Panc1 (cell line): ENCODE measurements around the gene USP16. TPM values are rescaled to one million over a fixed set of nuclear protein-coding genes. Genes with fewer than 3 reads are reported as not detected.

ENCODE experiments used
- ATAC-seq: fragments of 200-7000 bp; cut with Tn5 transposase; 2 replicates; pipeline ENCODE4 v1.9.1; 2020; ENCODE audit warnings: mild to moderate bottlenecking, moderate library complexity
- BruUV-seq: library from RNA; stranded (reverse); fragments of 400-500 nt; replicated peaks from 2 replicates; lab custom pipeline; 2021; lab: Mats Ljungman, UMichigan
- CTCF ChIA-PET: fragments of 300-600 bp; sonication (Branson Sonifier 250); formaldehyde crosslinking; loops from one replicate; lab custom pipeline; 2022; ENCODE audit warnings: antibody characterized with exemption; lab: Charles Lee
- POLR2A ChIA-PET: fragments of 300-600 bp; sonication (Branson Sonifier 250); formaldehyde crosslinking; loops from one replicate; lab custom pipeline; 2022; ENCODE audit warnings: antibody characterized with exemption; lab: Charles Lee
- DNase-seq: peaks from one replicate; pipeline ENCODE4 v3.0.0-alpha.2; 2010; ENCODE audit warnings: low read depth, low spot score
- H3K27ac ChIP-seq: 2 replicates; pipeline ENCODE4 v1.5.1; 2011; ENCODE audit warnings: mild to moderate bottlenecking, low read length, inconsistent platforms
- H3K27me3 ChIP-seq: fragments of 200-500 bp; sonication (Bioruptor generic); 2 replicates; pipeline ENCODE4 v1.6.0; 2014; ENCODE audit warnings: low read length, inconsistent platforms; ENCODE audit not compliant: control insufficient read depth, insufficient read depth
- H3K36me3 ChIP-seq: fragments of 200-500 bp; sonication (Bioruptor generic); 2 replicates; pipeline ENCODE4 v1.5.1; 2014; ENCODE audit warnings: inconsistent platforms, mild to moderate bottlenecking, low read length, moderate library complexity; ENCODE audit not compliant: control insufficient read depth, insufficient read depth
- H3K4me1 ChIP-seq: 2 replicates; pipeline ENCODE4 v1.5.1; 2011; ENCODE audit warnings: inconsistent platforms, mild to moderate bottlenecking, low read length, moderate library complexity; ENCODE audit not compliant: control insufficient read depth, insufficient read depth
- H3K4me3 ChIP-seq, 2 experiments: 2 replicates each; pipeline ENCODE4 v1.5.1; 2011 to 2012; ENCODE audit warnings: low read depth in 2 of 2, low read length in 2 of 2, mild to moderate bottlenecking in 2 of 2, inconsistent platforms in 1 of 2, moderate library complexity in 1 of 2
- H3K9me3 ChIP-seq: fragments of 200-500 bp; sonication (Bioruptor generic); 2 replicates; pipeline ENCODE4 v1.5.1; 2014; ENCODE audit warnings: low read depth, mild to moderate bottlenecking, inconsistent platforms, low read length, moderate library complexity; ENCODE audit not compliant: control insufficient read depth, insufficient read depth
- POLR2AphosphoS5 ChIP-seq: IDR thresholded peaks from 2 replicates; pipeline ENCODE4 v1.6.1; 2012; ENCODE audit warnings: mild to moderate bottlenecking, low read depth, low read length, moderate library complexity
- SIN3A ChIP-seq: IDR thresholded peaks from 2 replicates; pipeline ENCODE4 v1.6.1; 2012; ENCODE audit warnings: low read depth, mild to moderate bottlenecking, low read length, moderate library complexity, borderline replicate concordance; ENCODE audit not compliant: insufficient read depth
- TCF7L2 ChIP-seq: IDR thresholded peaks from 2 replicates; pipeline ENCODE4 v1.6.1; 2011; ENCODE audit warnings: mild to moderate bottlenecking, low read depth, low read length, inconsistent platforms
- in situ Hi-C: cut with HindIII; loops from 2 replicates; pipeline ENCODE4 v1.10.0; 2016; ENCODE audit warnings: low sequenced_read_pairs, low pct_unique_long_range_greater_than_20kb
- intact Hi-C: fragments of 100-400 bp; cut with micrococcal nuclease; formaldehyde crosslinking; loops from one replicate; pipeline ENCODE4 v1.10.0; 2022; ENCODE audit not compliant: unreplicated experiment
- total RNA-seq: library from RNA; stranded (reverse); gene quantifications from one replicate; pipeline ENCODE4 v1.2.1, GENCODE V29; 2021; ENCODE audit not compliant: unreplicated experiment
- TF ChIP-seq, protein P1 (sequence below), 2 experiments: IDR thresholded peaks; 2 replicates each; pipeline ENCODE4 v1.6.1; 2011 to 2012; ENCODE audit warnings: low read depth in 2 of 2, control low read depth in 1 of 2, low read length in 1 of 2, mild to moderate bottlenecking in 1 of 2, moderate library complexity in 1 of 2; ENCODE audit not compliant: insufficient read depth in 1 of 2
- TF ChIP-seq, protein P2 (sequence below): fragments of 450-650 bp; IDR thresholded peaks from 2 replicates; pipeline ENCODE4 v1.5.1; 2017; ENCODE audit warnings: mild to moderate bottlenecking

USP16 gene
- total RNA-seq, 1 experiment from 2014 or later = 26.6 TPM

GRCh38 chr21:29033871-29034270 is 9.4 kb downstream of the USP16 start:
- TSS peak; percentile 19 for BruUV-seq
- Histone ChIP-seq H3K4me1 (no peaks in the 10 kb centered on the region), H3K27me3 (no peaks in the 10 kb centered on the region), H3K9me3 (no peaks in the 10 kb centered on the region), H3K27ac (no peak overlapping the region), H3K36me3 (peaks cover 23% of the 10 kb centered on the region), H3K4me3 (no peak overlapping the region)
- POLR2A ChIA-PET = no interaction called here
- in situ Hi-C loops = no loop called here
- DNase-seq = no peak
- ATAC-seq = no peak
- TF ChIP-seq, protein P1, sequence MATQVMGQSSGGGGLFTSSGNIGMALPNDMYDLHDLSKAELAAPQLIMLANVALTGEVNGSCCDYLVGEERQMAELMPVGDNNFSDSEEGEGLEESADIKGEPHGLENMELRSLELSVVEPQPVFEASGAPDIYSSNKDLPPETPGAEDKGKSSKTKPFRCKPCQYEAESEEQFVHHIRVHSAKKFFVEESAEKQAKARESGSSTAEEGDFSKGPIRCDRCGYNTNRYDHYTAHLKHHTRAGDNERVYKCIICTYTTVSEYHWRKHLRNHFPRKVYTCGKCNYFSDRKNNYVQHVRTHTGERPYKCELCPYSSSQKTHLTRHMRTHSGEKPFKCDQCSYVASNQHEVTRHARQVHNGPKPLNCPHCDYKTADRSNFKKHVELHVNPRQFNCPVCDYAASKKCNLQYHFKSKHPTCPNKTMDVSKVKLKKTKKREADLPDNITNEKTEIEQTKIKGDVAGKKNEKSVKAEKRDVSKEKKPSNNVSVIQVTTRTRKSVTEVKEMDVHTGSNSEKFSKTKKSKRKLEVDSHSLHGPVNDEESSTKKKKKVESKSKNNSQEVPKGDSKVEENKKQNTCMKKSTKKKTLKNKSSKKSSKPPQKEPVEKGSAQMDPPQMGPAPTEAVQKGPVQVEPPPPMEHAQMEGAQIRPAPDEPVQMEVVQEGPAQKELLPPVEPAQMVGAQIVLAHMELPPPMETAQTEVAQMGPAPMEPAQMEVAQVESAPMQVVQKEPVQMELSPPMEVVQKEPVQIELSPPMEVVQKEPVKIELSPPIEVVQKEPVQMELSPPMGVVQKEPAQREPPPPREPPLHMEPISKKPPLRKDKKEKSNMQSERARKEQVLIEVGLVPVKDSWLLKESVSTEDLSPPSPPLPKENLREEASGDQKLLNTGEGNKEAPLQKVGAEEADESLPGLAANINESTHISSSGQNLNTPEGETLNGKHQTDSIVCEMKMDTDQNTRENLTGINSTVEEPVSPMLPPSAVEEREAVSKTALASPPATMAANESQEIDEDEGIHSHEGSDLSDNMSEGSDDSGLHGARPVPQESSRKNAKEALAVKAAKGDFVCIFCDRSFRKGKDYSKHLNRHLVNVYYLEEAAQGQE (IDR thresholded peaks at IDR 0.05; ENCODE audit: insufficient read depth in 1 of 2, low read depth in 2 of 2, low read length in 1 of 2) = no peak
- TF ChIP-seq, protein P2, sequence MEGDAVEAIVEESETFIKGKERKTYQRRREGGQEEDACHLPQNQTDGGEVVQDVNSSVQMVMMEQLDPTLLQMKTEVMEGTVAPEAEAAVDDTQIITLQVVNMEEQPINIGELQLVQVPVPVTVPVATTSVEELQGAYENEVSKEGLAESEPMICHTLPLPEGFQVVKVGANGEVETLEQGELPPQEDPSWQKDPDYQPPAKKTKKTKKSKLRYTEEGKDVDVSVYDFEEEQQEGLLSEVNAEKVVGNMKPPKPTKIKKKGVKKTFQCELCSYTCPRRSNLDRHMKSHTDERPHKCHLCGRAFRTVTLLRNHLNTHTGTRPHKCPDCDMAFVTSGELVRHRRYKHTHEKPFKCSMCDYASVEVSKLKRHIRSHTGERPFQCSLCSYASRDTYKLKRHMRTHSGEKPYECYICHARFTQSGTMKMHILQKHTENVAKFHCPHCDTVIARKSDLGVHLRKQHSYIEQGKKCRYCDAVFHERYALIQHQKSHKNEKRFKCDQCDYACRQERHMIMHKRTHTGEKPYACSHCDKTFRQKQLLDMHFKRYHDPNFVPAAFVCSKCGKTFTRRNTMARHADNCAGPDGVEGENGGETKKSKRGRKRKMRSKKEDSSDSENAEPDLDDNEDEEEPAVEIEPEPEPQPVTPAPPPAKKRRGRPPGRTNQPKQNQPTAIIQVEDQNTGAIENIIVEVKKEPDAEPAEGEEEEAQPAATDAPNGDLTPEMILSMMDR = no peak
- TF ChIP-seq POLR2AphosphoS5 (no peak), SIN3A (no peak), TCF7L2 (no peak)
- intact Hi-C loops = no loop called here
- CTCF ChIA-PET = no interaction called here

DNA sequence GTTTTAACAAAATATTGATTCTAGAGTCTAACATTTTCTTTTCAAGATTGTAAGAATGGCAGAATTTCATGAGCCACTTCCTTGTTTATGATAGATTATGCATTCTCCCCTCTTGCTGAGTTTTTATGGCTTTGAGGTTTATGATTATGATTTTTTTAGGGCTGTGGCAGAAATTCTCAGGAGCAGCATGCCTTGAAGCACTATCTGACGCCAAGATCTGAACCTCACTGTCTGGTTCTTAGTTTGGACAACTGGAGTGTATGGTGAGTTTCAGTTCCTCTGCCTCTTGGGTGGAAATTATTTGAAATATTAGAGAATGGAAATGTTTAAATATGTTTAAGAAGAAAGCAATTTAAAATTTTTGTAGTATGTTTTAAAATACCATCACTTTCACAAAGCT is 10.2 kb downstream of the USP16 start:
- H3K4me1 ChIP-seq = no peaks in the 10 kb centered on the region
- H3K27me3 ChIP-seq = no peaks in the 10 kb centered on the region
- no TSS peak for BruUV-seq
- TF ChIP-seq, protein P1 (IDR thresholded peaks at IDR 0.05; ENCODE audit: insufficient read depth in 1 of 2, low read depth in 2 of 2, low read length in 1 of 2) = no peak
- TF ChIP-seq POLR2AphosphoS5 (no peak), TCF7L2 (no peak), SIN3A (no peak)
- TF ChIP-seq, protein P2 = no peak
- H3K36me3 ChIP-seq = peaks cover 30% of the 10 kb centered on the region
- in situ Hi-C loops = no loop called here
- CTCF ChIA-PET = no interaction called here
- intact Hi-C loops = no loop called here
- no peaks in the 10 kb centered on the region for H3K9me3 ChIP-seq
- POLR2A ChIA-PET = no interaction called here
- H3K4me3 ChIP-seq = no peak overlapping the region
- ATAC-seq (no peak), DNase-seq (no peak)
- no peak overlapping the region for H3K27ac ChIP-seq
